Neural progenitor cell (in vitro differentiated cells): ENCODE measurements around the gene COX19. TPM values are rescaled to one million over a fixed set of nuclear protein-coding genes. Genes with fewer than 3 reads are reported as not detected.

Source experiments
- DNase-seq: peaks from one replicate; pipeline ENCODE4 v3.0.0-alpha.2; 2016; ENCODE audit warnings: low spot score
- H2AFZ ChIP-seq: fragments of 200-600 bp; sonication (generic); replicated peaks from 2 replicates; pipeline ENCODE4 v1.6.1; 2016; ENCODE audit warnings: antibody characterized with exemption
- H3F3A ChIP-seq: fragments of 200-600 bp; sonication (generic); 2 replicates; pipeline ENCODE4 v1.6.1; 2016; ENCODE audit warnings: antibody characterized with exemption, low read depth
- H3K27ac ChIP-seq: fragments of 200-600 bp; sonication (generic); 2 replicates; pipeline ENCODE4 v1.5.1; 2016; ENCODE audit warnings: mild to moderate bottlenecking
- H3K27me3 ChIP-seq: fragments of 200-600 bp; sonication (generic); 2 replicates; pipeline ENCODE4 v1.6.1; 2016; ENCODE audit warnings: mild to moderate bottlenecking, moderate library complexity
- H3K36me3 ChIP-seq: fragments of 200-600 bp; sonication (generic); 2 replicates; pipeline ENCODE4 v1.5.1; 2016
- H3K4me1 ChIP-seq: fragments of 200-600 bp; sonication (generic); 2 replicates; pipeline ENCODE4 v1.6.1; 2016; ENCODE audit warnings: mixed run types
- H3K4me2 ChIP-seq: fragments of 200-600 bp; sonication (generic); 2 replicates; pipeline ENCODE4 v1.6.1; 2016
- H3K4me3 ChIP-seq: fragments of 200-600 bp; sonication (generic); 2 replicates; pipeline ENCODE4 v1.5.1; 2016
- H3K79me2 ChIP-seq: fragments of 200-600 bp; sonication (generic); 2 replicates; pipeline ENCODE4 v1.6.1; 2016; ENCODE audit warnings: low read depth
- H3K9ac ChIP-seq: fragments of 200-600 bp; sonication (generic); 2 replicates; pipeline ENCODE4 v1.6.1; 2016
- H3K9me3 ChIP-seq: fragments of 200-600 bp; sonication (generic); 2 replicates; pipeline ENCODE4 v1.5.1; 2016; ENCODE audit warnings: low read depth
- H4K20me1 ChIP-seq: fragments of 200-600 bp; sonication (generic); 2 replicates; pipeline ENCODE4 v1.6.1; 2016; ENCODE audit warnings: low read depth
- H3K27ac Mint-ChIP-seq: 3 replicates; pipeline ENCODE4 v1.8.0; 2021; ENCODE audit warnings: mixed read lengths
- H3K27me3 Mint-ChIP-seq: 2 replicates; pipeline ENCODE4 v1.8.0; 2022; ENCODE audit warnings: low read depth, mild to moderate bottlenecking, inconsistent platforms, moderate library complexity, mixed read lengths; ENCODE audit not compliant: insufficient read depth
- H3K36me3 Mint-ChIP-seq: 3 replicates; pipeline ENCODE4 v1.8.0; 2021; ENCODE audit warnings: mixed read lengths
- H3K4me1 Mint-ChIP-seq: 3 replicates; pipeline ENCODE4 v1.8.0; 2021; ENCODE audit warnings: mixed read lengths
- H3K4me3 Mint-ChIP-seq: 3 replicates; pipeline ENCODE4 v1.8.0; 2021; ENCODE audit warnings: mild to moderate bottlenecking, moderate library complexity, mixed read lengths
- H3K9me3 Mint-ChIP-seq: 3 replicates; pipeline ENCODE4 v1.8.0; 2020; ENCODE audit warnings: mixed read lengths
- EZH2 ChIP-seq: fragments of 200-600 bp; sonication (generic); IDR thresholded peaks from 2 replicates; pipeline ENCODE4 v1.6.1; 2017; ENCODE audit warnings: antibody characterized with exemption, mild to moderate bottlenecking, moderate library complexity
- EZH2phosphoT487 ChIP-seq: fragments of 200-600 bp; sonication (generic); IDR thresholded peaks from 2 replicates; pipeline ENCODE4 v1.6.1; 2017; ENCODE audit warnings: antibody characterized with exemption
- total RNA-seq: library from RNA; depleted of rRNA; stranded (reverse); fragments of >200 nt; gene quantifications from 2 replicates; pipeline ENCODE4 v1.2.3, GENCODE V29; 2015; ENCODE audit warnings: low replicate concordance
- TF ChIP-seq, protein P1 (sequence below): fragments of 200-600 bp; sonication (generic); IDR thresholded peaks from 2 replicates; pipeline ENCODE4 v1.5.1; 2017; ENCODE audit warnings: antibody characterized with exemption, mild to moderate bottlenecking

The COX19 gene
- total RNA-seq, 1 donor from 2014 or later = 15.1 TPM

DNA sequence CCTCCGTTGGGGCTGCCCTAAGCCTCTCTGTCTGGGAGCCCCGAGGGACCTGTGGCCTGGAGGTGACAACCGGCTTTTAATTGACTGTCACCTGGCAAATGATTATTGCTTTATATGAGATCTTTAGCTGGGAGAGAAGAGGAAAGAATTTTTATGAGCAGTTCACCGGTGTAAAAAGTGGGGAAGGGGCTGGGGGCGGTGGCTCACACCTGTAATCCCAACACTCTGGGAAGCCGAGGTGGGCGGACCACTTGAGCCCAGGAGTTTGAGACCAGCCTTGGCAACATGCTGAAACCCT, 2.6 kb upstream of the COX19 start:
- Mint-ChIP-seq H3K36me3 (no peaks in the 10 kb centered on the region), H3K27ac (peak overlapping the region; percentile 89), H3K27me3 (peaks cover 2% of the 10 kb centered on the region), H3K9me3 (no peaks in the 10 kb centered on the region), H3K4me3 (no peak overlapping the region), H3K4me1 (peaks cover 25% of the 10 kb centered on the region)
- Histone ChIP-seq H3K4me1 (peaks cover 27% of the 10 kb centered on the region), H3K36me3 (no peaks in the 10 kb centered on the region), H3K4me2 (no peak overlapping the region), H3K4me3 (no peak overlapping the region), H3K9me3 (no peaks in the 10 kb centered on the region), H4K20me1 (peaks cover 19% of the 10 kb centered on the region), H2AFZ (no peak overlapping the region), H3K9ac (no peak overlapping the region), H3K27ac (no peak overlapping the region), H3K79me2 (peaks cover 23% of the 10 kb centered on the region), H3F3A (peaks cover 6% of the 10 kb centered on the region), H3K27me3 (no peaks in the 10 kb centered on the region)
- TF ChIP-seq EZH2phosphoT487 = no peak
- no peak for TF ChIP-seq EZH2
- no peak for DNase-seq

DNA sequence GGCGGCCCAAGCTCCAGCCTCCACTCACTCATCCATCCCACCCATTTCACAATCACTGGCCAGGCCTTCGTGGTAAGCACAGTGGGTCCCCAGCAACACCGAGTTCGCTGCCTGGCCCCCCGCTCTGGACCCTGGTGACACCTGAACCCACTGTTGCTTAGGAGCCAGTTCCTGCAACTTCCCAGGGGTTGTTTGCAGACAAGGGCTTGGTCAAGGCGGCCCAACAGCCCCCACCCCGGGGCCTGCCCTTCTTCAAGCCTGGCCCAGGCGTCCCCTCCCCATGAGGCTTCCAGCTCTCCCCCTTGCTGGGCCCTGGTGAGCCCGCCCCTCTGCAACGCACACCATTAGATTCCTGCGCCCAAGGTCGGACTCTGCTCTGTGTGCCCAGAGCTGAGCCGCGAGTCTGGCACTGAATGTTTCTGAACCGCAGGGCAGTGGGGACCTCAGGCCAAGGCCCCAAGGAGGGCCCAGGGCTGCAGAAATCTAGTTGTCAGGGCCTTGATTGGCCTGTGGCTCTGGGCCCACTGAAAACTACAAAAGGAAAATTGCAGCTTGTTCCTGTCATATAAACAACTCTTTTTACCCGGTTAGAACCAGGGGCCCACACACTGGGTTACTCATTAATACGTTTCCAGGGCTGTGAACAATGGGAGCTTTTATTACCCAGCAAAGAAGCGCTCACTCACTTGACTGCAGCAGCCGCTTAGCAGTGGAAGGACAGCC, 2.1 kb upstream of the COX19 start:
- no peak overlapping the region for H3K4me3 ChIP-seq

DNA sequence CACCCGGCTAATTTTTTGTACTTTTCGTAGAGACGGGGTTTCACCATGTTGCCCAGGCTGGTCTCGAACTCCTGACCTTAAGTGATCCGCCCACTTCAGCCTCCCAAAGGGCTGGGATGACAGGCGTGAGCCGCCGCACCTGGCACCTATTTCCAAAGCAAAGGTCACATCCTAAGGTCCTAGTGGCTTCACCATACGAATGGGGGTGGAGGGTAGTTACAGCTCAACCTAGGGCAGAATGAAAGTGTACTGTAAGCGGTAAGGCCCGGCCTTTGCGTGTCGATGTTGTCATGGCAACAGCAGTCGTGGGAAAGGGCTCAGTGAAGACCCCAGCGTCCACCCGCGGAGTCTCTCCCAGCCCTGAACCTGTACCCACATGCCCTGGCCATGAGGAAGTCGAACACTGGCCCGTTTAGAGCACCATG, 1.6 kb upstream of the COX19 start:
- TF ChIP-seq EZH2 = no peak
- no peak for TF ChIP-seq EZH2phosphoT487
- TF ChIP-seq, protein P1, sequence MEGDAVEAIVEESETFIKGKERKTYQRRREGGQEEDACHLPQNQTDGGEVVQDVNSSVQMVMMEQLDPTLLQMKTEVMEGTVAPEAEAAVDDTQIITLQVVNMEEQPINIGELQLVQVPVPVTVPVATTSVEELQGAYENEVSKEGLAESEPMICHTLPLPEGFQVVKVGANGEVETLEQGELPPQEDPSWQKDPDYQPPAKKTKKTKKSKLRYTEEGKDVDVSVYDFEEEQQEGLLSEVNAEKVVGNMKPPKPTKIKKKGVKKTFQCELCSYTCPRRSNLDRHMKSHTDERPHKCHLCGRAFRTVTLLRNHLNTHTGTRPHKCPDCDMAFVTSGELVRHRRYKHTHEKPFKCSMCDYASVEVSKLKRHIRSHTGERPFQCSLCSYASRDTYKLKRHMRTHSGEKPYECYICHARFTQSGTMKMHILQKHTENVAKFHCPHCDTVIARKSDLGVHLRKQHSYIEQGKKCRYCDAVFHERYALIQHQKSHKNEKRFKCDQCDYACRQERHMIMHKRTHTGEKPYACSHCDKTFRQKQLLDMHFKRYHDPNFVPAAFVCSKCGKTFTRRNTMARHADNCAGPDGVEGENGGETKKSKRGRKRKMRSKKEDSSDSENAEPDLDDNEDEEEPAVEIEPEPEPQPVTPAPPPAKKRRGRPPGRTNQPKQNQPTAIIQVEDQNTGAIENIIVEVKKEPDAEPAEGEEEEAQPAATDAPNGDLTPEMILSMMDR = no peak
- Histone ChIP-seq H3K79me2 (peaks cover 34% of the 10 kb centered on the region), H3K4me3 (no peak overlapping the region), H3K27ac (no peak overlapping the region), H4K20me1 (peaks cover 24% of the 10 kb centered on the region), H3K4me1 (peaks cover 27% of the 10 kb centered on the region), H3F3A (peaks cover 6% of the 10 kb centered on the region), H3K9me3 (no peaks in the 10 kb centered on the region), H3K4me2 (no peak overlapping the region), H3K27me3 (no peaks in the 10 kb centered on the region), H2AFZ (no peak overlapping the region), H3K9ac (no peak overlapping the region), H3K36me3 (no peaks in the 10 kb centered on the region)
- H3K4me1 Mint-ChIP-seq = peaks cover 25% of the 10 kb centered on the region
- peaks cover 2% of the 10 kb centered on the region for H3K27me3 Mint-ChIP-seq
- no peaks in the 10 kb centered on the region for H3K36me3 Mint-ChIP-seq
- no peak overlapping the region for H3K27ac Mint-ChIP-seq
- DNase-seq = no peak
- H3K9me3 Mint-ChIP-seq = no peaks in the 10 kb centered on the region
- no peak overlapping the region for H3K4me3 Mint-ChIP-seq

More for the DNA sequence above, 2.1 kb upstream of the COX19 start:
- H3K79me2 ChIP-seq = peaks cover 28% of the 10 kb centered on the region
- H3F3A ChIP-seq = peaks cover 6% of the 10 kb centered on the region
- no peaks in the 10 kb centered on the region for H3K36me3 Mint-ChIP-seq
- H3K4me1 Mint-ChIP-seq = peaks cover 25% of the 10 kb centered on the region
- no peaks in the 10 kb centered on the region for H3K27me3 ChIP-seq
- H3K9me3 Mint-ChIP-seq = no peaks in the 10 kb centered on the region
- no peak overlapping the region for H3K27ac ChIP-seq
- no peak overlapping the region for H2AFZ ChIP-seq
- H3K9ac ChIP-seq = no peak overlapping the region
- H3K27me3 Mint-ChIP-seq = peaks cover 2% of the 10 kb centered on the region
- H3K4me3 Mint-ChIP-seq = peak overlapping the region; percentile 62
- peaks cover 27% of the 10 kb centered on the region for H3K4me1 ChIP-seq
- H3K4me2 ChIP-seq = peak overlapping the region; percentile 43
- TF ChIP-seq EZH2 = no peak
- TF ChIP-seq EZH2phosphoT487 = no peak
- TF ChIP-seq, protein P1 = no peak
- peaks cover 23% of the 10 kb centered on the region for H4K20me1 ChIP-seq
- no peaks in the 10 kb centered on the region for H3K36me3 ChIP-seq
- H3K9me3 ChIP-seq = no peaks in the 10 kb centered on the region
- H3K27ac Mint-ChIP-seq = peak overlapping the region; percentile 89
- DNase-seq = peak; percentile 56
